Ovary (tissue), 9 donors: ENCODE results near the gene NT5C. TPM values are rescaled to one million over a fixed set of nuclear protein-coding genes. Genes with fewer than 3 reads are reported as not detected.
"Not testable (repeated sequence)": the region's sequence is repeated elsewhere in the genome, so short reads cannot be mapped to it uniquely, and the experiment has no call there.

Source experiments
- DNase-seq, 5 donors: peaks; one replicate each; pipeline ENCODE4 v3.0.0-alpha.2; 2019 to 2020
- H3K27ac ChIP-seq, 2 donors: fragments of 200-600 bp; one replicate each; pipeline versions ENCODE4 v1.5.1 to v1.8.0; 2019 to 2022
- H3K27me3 ChIP-seq: fragments of 200-600 bp; one replicate; pipeline ENCODE4 v1.8.0; 2022
- H3K36me3 ChIP-seq: fragments of 200-600 bp; sonication (generic); one replicate; pipeline ENCODE4 v1.5.1; 2019
- H3K4me1 ChIP-seq: one replicate; pipeline ENCODE4 v1.8.1; 2013; ENCODE audit warnings: mild to moderate bottlenecking, moderate library complexity; ENCODE audit not compliant: insufficient read depth
- H3K4me3 ChIP-seq: fragments of 200-600 bp; sonication (generic); one replicate; pipeline ENCODE4 v1.5.1; 2017
- H3K9me3 ChIP-seq, 2 donors: fragments of 200-600 bp in 1 of 2; sonication (generic) in 1 of 2; one replicate each; pipeline versions ENCODE4 v1.5.1 to v1.8.1; 2013 to 2019; ENCODE audit warnings: mild to moderate bottlenecking in 1 of 2, moderate library complexity in 1 of 2
- EP300 ChIP-seq: sonication (generic); formaldehyde crosslinking; IDR thresholded peaks from one replicate; pipeline ENCODE4 v1.6.1; 2017; ENCODE audit warnings: antibody characterized with exemption
- POLR2A ChIP-seq: fragments of 450-650 bp; IDR thresholded peaks from one replicate; pipeline ENCODE4 v1.6.1; 2017; ENCODE audit warnings: antibody characterized with exemption, mild to moderate bottlenecking, moderate library complexity
- WGBS, 3 donors: extraction: QIAGEN DNeasy Blood & Tissue Kit in 1 of 3; methylation state at CpG; one replicate each; pipeline versions ENCODE4 v1.1.5 to v1.1.7; 2013 to 2017; 5-methylcytosine and 5-hydroxymethylcytosine counted together
- intact Hi-C, 4 donors: fragments of 100-400 bp; cut with DNase I; formaldehyde crosslinking; loops; one replicate each; pipeline versions ENCODE4 v1.11.0 to v1.15.1; 2022 to 2023
- polyA plus RNA-seq, 2 donors: library from polyadenylated mRNA; stranded (reverse); fragments of 200-250 nt in 1 of 2; fragments of 350-450 nt in 1 of 2; fragmentation: Illumina TruSeq in 1 of 2; extraction: RNeasy Lipid Tissue Mini Kit (QIAGEN cat#74804) in 1 of 2; gene quantifications; one replicate each; pipeline ENCODE4 v1.2.3, GENCODE V29; 2013 to 2014
- total RNA-seq, 7 donors: library from RNA; depleted of rRNA in 2 of 7; stranded (reverse); fragments of >200 nt in 2 of 7; fragmentation: NEBNext Ultra II Directional in 3 of 7; extraction: Animal tissue kit (Norgen Biotek cat#: 25700) in 3 of 7; gene quantifications; one replicate each; pipeline versions ENCODE4 v1.1.0 to v1.2.4, GENCODE V29; 2016 to 2023
- TF ChIP-seq, protein P1 (sequence below), 3 donors: fragments of 450-650 bp in 2 of 3; fragments of 200-600 bp in 1 of 3; IDR thresholded peaks; one replicate each; pipeline versions ENCODE4 v1.5.1 to v1.8.0; 2016 to 2022; ENCODE audit warnings: antibody characterized with exemption in 3 of 3, mild to moderate bottlenecking in 1 of 3
- donor health status: DM: no; HTN: no; CAD: no; lungs with moderate emphysema.
- donor health status: DM: no; HTN: no; CAD: no.
- donor health status: Bipolar disorder and iron deficiency.
- donor health status: DM: yes; HTN: yes; CAD: no.
- donor health status: DM: no; HTN: no; CAD: no.
- donor health status: DM: yes; HTN: yes; CAD: no.

NT5C gene
- total and polyA plus RNA-seq, 9 donors: 10.0 to 118 (median 65.9) TPM

DNA sequence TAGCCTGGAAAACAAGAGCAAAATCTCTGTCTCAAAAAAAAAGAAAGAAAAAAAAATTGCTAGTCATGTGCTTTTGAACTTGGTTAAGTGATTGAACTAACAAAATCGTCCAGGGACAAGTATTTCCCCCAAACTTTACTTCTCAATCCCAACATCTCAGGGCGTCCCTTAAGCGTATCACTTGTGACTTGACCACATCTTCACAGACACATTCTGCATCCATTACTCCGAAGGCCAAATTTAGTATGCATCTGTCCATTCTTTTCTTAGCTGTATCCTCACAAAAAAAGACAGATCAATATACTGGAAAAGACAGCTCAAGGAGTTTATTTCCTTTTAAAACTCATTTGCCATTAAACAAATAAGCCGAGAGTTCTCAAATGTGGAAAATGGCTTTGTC lies 28.7 kb upstream of the NT5C start:
- no peak for DNase-seq
- intact Hi-C loops: no loop called here
- WGBS, 3 donors: 90 to 93% (median 90%) methylated on average over 5 of the region's 5 CpGs

DNA sequence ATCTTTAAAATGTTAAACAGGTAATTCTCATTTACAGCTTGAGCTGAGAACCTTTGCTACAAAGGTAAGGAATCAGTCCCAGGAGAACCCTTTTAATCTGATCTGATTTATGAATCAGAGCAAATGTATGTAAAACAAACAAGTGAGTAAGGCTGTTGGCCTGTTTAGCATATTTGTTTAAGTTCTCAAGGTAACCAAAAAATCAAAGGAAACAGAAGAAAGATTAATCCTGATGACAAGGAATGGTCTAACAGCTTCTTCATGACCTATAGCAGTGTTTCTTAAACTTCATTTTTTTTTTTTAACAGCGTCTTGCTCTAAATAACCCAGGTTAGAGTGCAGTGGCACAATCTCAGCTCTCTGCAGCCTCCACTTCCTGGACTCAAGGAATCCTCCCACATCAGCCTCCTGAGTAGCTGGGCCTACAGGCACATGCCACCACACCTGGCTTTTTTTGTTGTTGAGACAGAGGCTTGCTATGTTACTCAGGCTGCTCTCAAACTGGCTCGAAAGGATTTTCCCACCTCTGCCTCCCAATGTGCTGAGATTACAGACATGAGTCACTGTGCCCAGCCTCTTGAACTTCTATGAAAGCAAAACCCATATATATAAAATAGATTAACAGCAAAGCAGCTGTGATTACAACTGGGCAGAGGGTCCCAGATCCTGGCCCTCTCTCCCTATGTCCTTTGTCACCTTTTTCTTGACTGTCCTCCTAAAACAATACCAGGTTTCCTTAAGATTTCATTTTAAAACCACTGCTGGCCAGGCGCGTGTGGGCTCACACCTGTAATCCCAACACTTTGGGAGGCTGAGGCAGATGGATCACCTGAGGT lies 27.9 kb upstream of the NT5C start:
- no peak overlapping the region for H3K4me3 ChIP-seq
- 81 to 90% (median 89%) methylated on average over 4 of the region's 4 CpGs for WGBS, 3 donors
- H3K36me3 ChIP-seq: no peaks in the 10 kb centered on the region
- no peak for DNase-seq
- H3K27ac ChIP-seq: no peak overlapping the region
- no peaks in the 10 kb centered on the region for H3K27me3 ChIP-seq
- TF ChIP-seq EP300 (no peak), POLR2A (no peak)
- TF ChIP-seq, protein P1, sequence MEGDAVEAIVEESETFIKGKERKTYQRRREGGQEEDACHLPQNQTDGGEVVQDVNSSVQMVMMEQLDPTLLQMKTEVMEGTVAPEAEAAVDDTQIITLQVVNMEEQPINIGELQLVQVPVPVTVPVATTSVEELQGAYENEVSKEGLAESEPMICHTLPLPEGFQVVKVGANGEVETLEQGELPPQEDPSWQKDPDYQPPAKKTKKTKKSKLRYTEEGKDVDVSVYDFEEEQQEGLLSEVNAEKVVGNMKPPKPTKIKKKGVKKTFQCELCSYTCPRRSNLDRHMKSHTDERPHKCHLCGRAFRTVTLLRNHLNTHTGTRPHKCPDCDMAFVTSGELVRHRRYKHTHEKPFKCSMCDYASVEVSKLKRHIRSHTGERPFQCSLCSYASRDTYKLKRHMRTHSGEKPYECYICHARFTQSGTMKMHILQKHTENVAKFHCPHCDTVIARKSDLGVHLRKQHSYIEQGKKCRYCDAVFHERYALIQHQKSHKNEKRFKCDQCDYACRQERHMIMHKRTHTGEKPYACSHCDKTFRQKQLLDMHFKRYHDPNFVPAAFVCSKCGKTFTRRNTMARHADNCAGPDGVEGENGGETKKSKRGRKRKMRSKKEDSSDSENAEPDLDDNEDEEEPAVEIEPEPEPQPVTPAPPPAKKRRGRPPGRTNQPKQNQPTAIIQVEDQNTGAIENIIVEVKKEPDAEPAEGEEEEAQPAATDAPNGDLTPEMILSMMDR (IDR thresholded peaks at IDR 0.05): no peak
- H3K4me1 ChIP-seq: peaks cover 1% of the 10 kb centered on the region
- H3K9me3 ChIP-seq: no peaks in the 10 kb centered on the region
- intact Hi-C loops: loop anchor here in 1 of 4 donors (5.0 kb wide), 1 partner anchor 1393 kb away; no protein-coding TSS in a partner anchor

More for the DNA sequence above, 28.7 kb upstream of the NT5C start:
- Histone ChIP-seq H3K27ac (no peak overlapping the region), H3K36me3 (no peaks in the 10 kb centered on the region), H3K27me3 (no peaks in the 10 kb centered on the region), H3K4me3 (no peak overlapping the region), H3K4me1 (no peaks in the 10 kb centered on the region), H3K9me3 (no peaks in the 10 kb centered on the region)
- TF ChIP-seq, protein P1 (IDR thresholded peaks at IDR 0.05): no peak
- TF ChIP-seq POLR2A (no peak), EP300 (no peak)

DNA sequence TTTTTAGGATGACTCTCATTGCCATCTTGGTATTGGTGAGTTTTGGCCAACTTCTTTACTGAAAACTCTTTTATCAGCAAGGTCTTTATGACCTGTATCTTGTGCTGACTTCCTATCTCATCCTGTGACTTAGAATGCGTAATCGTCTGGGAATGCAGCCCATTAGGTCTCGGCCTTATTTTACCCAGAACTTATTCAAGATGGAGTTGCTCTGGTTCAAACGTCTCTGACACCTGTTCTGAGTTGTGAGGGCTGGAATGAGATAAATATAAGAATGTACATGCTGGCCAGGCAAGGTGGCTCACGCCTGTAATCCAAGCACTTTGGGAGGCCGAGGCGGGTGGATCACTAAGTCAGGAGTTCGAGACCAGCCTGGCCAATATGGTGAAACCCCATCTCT lies 26.9 kb upstream of the NT5C start:
- WGBS, 3 donors: 80 to 83% (median 80%) methylated on average over 8 of the region's 8 CpGs
- not testable (repeated sequence) for H3K4me1 ChIP-seq, H3K27ac ChIP-seq, H3K27me3 ChIP-seq, H3K4me3 ChIP-seq, DNase-seq, H3K36me3 ChIP-seq, H3K9me3 ChIP-seq
- intact Hi-C loops: loop anchor here in 1 of 4 donors (5.0 kb wide), 1 partner anchor 1394 kb away; no protein-coding TSS in a partner anchor

DNA sequence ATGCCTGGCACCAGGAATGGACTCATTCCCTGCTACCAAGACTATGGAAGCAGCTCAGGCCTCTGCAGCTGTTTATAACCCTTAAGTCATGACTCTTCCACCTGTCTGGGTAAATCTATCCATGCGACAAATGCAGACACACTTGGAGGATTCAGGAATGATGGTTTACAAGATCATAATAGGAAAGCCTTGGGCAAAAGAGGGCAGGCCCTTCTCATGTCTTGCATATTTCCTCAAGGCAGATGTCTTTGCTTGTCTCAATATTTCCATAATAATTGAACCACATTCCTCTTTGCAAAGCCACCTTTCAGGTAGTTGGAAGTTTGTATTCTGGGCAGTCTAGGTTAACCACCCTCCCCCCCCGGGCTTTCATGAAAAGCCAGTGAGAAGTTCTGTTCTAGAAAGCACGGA lies 23.7 kb upstream of the NT5C start:
- H3K36me3 ChIP-seq: no peaks in the 10 kb centered on the region
- no peak overlapping the region for H3K4me3 ChIP-seq
- H3K27ac ChIP-seq: no peak overlapping the region
- peak in 1 of 5 donors; percentile 8 for DNase-seq
- 83 to 97% (median 86%) methylated on average over 3 of the region's 3 CpGs for whole genome bisulfite sequencing, 3 donors
- H3K27me3 ChIP-seq: no peaks in the 10 kb centered on the region
- H3K9me3 ChIP-seq: no peaks in the 10 kb centered on the region
- TF ChIP-seq EP300 (no peak), POLR2A (no peak)
- TF ChIP-seq, protein P1 (IDR thresholded peaks at IDR 0.05): no peak
- H3K4me1 ChIP-seq: peaks cover 1% of the 10 kb centered on the region
- intact Hi-C loops: loop anchor here in 1 of 4 donors (5.0 kb wide), 1 partner anchor 1397 kb away; no protein-coding TSS in a partner anchor
